GM18907 (cell line): ENCODE data around the gene DYNC1I1.
A peak's percentile ranks its signal among the peaks of the same experiment; 100 is the strongest.

Source experiments
- ATAC-seq: cut with Tn5 transposase; IDR thresholded peaks from one replicate; pipeline ENCODE4 v1.9.1; 2021; ENCODE audit warnings: mild to moderate bottlenecking, moderate library complexity; ENCODE audit not compliant: unreplicated experiment

DYNC1I1 gene

GRCh38 chr7:95772298-95772770 lies at the start of gene DYNC1I1:
Gene DYNC1I1, plus strand, starts transcription at chr7:95772554. Its CDS starts 32,176 bp downstream, at chr7:95804730.
- ATAC-seq, result peak; percentile 98

DNA sequence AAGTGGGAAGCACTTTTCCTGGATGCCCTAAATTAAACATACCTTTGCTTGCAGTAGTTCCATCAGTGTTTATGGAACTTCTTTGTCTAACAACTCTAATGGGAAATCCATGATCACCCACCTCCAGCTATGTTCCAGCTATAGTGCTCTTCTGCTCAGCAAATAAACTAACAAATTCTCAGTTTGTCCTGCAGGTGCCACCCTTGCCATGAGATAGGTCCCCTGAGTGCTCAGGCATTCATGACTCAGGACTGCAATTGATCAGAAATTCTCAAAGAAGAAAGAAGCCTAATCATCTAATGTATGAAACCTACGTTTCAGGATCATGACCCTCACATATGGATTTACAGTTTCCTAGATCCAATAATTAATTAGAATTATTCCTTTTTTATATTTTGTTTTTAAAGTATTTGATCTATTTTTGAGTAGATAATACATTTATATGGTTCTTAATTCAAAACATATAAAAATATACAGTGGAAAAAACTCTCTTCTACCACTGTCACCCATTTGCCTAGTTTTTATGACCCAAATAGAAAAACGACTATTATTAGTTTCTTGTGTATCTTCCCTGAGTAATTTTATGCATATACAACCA lies 48.7 kb upstream of the DYNC1I1 start:
- ATAC-seq, result peak; percentile 80

DNA sequence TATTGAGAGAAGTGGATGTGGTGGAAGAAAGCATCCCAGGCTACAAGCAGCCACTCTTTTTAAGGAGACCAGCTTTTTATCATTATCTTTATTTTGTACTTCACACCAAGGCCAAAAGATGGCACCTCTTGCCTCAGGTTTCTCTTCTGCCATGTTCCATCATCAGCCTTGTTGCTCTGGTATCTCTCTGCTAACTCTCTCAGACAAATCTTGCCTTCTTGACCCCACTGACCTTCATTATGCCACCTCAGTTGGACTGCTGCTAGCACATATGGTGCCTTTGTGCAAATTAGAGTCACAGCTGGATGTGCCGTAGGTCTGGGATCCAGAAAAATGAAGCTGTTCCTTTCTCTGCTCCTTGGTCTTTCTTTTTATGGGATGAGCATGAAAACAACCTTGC lies 47.1 kb upstream of the DYNC1I1 start:
- no peak for ATAC-seq

DNA sequence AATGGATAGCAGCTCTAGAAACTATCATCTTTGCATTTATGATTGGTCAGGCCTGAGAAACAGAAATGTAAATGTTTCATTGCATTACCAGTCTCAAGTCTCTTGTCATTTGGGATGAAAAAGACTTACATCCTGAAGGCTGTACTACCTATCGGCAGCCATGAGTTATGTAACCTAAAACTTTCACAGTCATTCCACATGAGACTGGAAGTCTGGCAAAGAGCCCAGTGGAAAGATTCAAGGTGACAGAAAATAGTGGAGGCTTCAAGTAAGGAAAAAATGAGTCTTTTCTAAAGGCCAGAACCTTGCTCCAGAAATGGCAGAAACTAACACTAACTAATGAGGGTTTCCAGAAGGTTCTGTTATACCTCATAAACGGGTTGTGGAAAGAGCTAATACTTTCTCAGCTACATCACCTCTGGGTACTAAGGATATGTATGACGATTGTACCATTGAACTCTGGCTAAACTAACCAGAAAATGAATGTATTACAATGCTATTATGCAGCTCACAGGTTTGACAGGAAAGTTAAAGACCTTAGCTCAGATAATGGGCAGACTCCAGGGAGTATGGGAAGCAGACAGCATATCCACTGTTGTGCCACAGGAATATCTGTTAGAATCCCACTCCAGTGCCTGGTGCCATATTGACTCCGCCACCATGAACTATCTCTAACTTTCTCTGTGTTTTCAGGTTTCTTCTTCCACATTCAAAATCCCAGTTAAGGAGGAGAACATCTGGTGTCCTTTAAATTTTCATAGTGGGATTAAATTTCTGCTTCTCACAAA lies 41.7 kb upstream of the DYNC1I1 start:
- no peak for ATAC-seq

DNA sequence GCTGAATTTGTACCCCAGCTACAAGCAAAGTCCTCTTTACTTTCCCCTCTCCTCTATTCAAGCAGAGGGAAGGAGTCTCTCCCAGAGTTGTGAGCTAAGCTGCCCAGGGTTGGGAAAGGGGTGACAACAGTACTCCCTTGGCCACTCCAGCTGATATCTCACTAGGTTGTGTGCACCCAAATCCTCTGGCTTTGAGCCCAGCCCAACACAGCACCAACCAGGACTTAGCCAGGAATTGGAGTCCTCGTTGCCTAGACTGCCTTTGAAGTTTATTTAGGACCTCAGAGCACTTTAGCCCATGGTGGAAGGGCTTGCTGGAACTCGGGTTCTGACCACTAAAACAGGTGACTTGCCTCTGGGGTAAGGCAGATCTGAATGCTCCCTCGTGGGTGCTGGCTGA lies 35.7 kb upstream of the DYNC1I1 start:
- no peak for ATAC-seq

GRCh38 chr7:95737828-95738505 lies 34.4 kb upstream of the DYNC1I1 start:
- ATAC-seq, result no peak

DNA sequence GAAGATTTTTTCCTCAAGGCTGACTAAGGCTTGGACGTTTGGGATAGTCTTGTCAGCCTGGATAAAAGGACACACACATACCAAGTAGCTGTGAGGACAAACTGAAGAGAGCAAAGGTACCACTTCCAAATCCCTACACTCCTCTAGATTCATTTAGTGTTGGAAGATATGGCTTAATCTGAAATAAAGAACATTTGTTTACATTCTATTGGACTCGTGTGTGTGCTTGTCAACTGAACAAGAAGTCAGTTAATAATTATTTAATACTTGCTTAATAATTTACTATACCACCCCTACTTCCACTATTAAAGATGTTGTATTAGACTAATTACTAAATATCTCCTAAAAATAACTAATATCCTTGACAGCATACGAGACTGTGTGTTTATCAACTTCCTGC lies 23.3 kb upstream of the DYNC1I1 start:
- ATAC-seq, result no peak

DNA sequence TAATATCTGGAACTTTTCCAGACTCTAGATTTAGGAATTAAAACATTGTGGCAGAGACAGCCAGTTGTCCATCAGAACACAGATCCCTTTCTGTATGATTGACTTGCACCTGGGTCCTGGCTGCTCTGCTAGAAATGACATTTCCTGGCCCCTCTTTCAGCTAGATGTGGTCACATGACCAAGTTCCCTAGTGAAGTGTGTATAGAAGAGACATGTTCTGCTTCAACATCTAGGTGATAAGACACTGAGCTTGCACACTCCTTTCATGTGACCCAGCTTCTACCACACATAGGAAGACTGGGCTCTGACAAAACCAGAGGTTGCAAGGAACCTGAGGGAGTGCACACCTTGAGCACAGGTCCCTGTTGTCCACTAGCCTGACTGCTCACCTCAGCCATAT lies 22.8 kb upstream of the DYNC1I1 start:
- no peak for ATAC-seq

DNA sequence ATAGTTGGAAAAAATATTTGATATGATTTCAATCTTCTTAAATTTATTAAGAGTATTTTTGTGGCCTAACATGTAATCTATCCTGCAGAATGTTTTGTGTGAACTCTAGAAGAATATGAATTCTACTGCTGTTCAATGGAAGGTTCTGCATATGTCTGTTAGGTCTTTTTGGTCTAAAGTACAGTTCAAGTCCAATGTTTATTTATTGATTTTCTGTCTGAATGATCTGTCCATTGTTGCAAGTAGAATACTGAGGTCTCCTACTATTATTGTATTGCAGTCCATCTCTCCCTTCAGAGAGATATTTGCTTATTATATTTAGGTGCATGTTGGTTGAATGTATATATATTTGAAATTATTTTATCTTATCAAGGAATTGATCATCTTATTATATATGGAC lies 18.9 kb upstream of the DYNC1I1 start:
- no peak for ATAC-seq

GRCh38 chr7:95755277-95755934 lies 16.9 kb upstream of the DYNC1I1 start:
- ATAC-seq, result no peak

GRCh38 chr7:95758187-95758586 lies 14.2 kb upstream of the DYNC1I1 start:
- no peak for ATAC-seq

DNA sequence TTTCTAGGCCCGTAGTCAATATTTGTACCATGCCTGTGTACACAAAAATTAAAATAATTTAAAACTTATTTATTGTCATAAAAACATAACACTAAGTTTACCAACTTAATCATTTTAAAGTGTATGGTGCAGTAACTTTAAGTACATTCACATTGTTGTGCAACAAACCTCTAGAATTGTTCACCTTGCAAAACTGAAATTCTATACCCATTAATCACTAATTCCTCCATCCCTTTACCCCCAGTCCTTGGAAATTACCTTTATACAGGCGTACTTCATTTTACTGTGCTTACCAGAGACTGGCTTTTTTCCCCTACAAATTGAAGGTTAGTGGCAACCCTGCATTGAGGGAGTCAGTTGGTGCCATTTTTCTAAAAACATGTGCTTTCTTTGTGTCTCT lies 6.3 kb upstream of the DYNC1I1 start:
- no peak for ATAC-seq

DNA sequence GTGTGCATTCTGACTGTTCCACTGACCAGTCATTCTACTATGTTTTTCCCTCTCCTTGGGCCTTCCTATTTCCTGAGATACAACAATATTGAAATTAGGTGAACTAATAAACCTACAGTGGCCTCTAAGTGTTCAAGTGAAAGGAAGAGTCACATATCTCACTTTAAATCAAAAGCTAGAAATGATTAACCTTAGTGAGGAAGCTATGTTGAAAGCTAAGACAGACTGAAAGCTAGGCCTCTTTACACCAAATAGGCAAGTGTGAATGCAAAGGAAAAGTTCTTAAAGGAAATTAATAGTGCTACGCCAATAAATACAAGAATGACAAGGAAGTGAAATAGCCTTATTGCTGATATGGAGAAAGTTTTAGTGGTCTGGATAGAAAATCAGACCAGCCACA lies 5.7 kb upstream of the DYNC1I1 start:
- ATAC-seq, result peak; percentile 69

DNA sequence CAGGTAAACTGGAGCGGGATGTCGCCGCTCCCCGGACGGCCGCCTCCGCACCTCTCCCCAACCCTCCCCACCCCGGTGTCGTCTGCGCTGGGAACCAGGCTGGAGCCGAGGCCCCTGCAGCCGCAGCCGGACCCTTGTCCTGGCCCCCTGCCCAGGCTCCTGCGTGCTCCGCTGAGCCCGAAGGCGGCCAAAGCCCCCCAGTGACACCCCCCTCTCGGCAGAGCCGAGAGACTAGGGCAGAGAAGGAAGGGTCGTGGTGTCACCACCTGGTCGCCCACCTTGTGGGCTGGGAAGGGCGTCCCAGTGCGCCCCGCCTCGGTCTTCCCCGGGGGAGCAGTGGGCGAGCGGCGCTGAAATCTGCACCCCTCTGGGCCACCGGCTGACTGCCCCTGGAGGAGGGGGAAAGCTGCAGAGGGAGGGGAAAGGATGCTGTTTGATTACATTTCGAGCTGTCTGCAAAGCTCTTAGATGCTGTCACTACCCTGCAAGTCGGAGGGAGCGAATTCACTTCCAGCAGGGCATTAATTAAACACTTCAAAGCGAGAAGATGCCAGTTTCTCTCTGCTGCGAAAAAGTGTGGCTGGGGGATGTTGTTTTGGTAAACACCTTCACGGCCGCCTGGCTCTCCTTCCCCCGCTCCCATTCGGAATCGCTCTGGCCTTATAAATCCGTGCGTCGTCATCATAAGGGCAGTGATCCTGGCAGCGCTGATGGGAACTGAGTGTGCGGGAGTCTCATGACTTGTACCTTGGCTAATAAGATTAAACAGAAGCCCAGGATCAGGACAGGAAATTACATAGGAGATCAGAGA lies 622 bp downstream of the DYNC1I1 start:
- peak; percentile 8 for ATAC-seq

DNA sequence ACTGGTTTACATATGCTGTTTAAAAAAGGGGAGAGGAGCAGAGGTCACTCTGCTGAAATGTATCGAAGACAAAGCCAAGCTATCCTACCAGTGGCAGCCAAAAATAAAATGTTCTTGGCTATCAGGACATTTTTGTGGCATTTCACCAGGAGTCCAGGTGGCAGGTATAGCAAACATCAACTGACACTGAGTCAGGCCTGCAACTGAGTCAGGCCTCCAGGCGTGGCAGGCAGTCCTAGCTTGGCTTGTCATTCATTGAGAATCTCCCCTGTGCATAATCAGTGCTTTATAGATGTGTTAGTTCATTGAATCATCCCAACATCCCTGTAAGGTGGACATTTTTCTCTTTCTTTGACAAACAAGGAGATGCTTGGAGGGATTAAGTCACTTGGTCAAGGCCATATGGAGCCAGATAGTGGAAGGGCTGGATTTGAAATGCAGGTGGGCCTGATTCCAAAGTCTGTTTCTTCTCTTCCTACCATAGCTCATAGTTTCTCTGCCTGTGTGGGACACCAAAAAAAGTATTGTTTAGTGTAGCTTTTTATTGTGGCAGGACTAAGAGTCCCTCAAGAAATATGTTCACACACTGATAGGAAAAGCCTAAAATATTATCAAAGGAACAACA lies 4.3 kb downstream of the DYNC1I1 start:
- no peak for ATAC-seq

DNA sequence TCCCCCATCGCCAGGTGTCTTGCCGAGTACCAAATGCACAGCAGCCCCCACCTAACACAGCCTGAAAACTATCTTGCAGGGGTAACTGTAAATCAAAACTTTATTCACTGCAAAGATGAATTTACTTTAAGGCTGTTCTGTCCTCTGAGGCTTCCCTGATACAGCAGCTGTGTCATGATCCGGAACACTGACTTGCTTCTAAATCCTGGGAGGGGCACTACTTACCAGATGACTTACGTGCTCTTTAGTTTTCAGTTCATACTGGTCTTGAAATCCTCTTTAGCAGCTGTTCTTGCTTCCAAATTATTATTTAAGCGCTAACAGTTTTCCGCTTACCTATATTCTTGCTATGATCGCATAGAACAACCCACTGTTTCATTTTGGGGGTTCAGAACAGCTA lies 4.9 kb downstream of the DYNC1I1 start:
- no peak for ATAC-seq

GRCh38 chr7:95780665-95781064 lies 8.3 kb downstream of the DYNC1I1 start:
- ATAC-seq, result no peak

- ATAC-seq, result no peak
Observed at GRCh38 chr7:95781961-95782586, 9.7 kb downstream of the DYNC1I1 start.

GRCh38 chr7:95784796-95785195 lies 12.4 kb downstream of the DYNC1I1 start:
- ATAC-seq, result no peak

DNA sequence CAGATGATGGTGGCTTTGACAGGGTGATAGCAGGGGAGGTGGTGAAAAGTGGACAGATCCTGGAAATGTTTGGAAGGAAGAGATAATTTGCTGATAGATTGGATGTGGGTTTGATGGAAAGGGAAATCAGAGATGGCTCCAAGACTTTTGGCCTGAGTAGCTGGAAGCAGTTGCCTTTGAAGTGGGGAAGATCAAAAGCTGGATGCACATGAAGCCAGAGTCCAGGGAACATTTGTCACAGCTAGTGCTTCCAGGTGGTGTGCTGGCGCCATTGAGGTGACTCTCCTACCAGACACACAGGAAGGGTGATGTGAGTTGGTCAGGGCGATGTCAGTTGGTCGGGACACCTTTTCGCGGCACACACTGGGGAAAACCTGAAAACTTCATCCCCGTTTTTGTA lies 15.9 kb downstream of the DYNC1I1 start:
- no peak for ATAC-seq
